Breast epithelium (tissue), 3 donors: Measurements from ENCODE around the gene PDIA2.

Source experiments
- CTCF ChIP-seq, 3 donors: fragments of 450-650 bp; IDR thresholded peaks; one replicate each; pipeline ENCODE4 v1.5.1; 2016 to 2017; ENCODE audit warnings: antibody characterized with exemption in 3 of 3, mild to moderate bottlenecking in 3 of 3, moderate library complexity in 3 of 3
- POLR2AphosphoS5 ChIP-seq, 3 donors: sonication (generic); formaldehyde crosslinking; IDR thresholded peaks; one replicate each; pipeline ENCODE4 v1.6.1; 2017; ENCODE audit warnings: antibody characterized with exemption in 3 of 3

DNA sequence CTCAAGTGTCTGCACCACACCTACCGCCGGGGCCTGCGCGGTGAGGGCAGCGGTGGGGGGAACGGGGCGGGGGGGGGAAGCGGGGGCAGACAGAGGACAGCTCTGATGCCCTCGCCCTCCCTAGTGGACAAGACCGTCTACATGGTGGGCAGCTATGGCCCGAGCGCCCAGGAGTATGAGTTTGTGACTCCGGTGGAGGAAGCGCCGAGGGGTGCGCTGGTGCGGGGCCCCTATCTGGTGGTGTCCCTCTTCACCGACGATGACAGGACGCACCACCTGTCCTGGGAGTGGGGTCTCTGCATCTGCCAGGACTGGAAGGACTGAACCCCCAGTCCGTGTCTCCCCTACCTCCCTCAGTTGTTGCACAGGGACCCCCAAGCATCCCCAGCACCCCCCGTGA is 473 bp upstream of the PDIA2 start:
- no peak for TF ChIP-seq CTCF (IDR thresholded peaks at IDR 0.05)
- no peak for TF ChIP-seq POLR2AphosphoS5 (IDR thresholded peaks at IDR 0.05)
